Loucy (cell line): ENCODE results near the gene MUC3A.

Experiments
- CTCF ChIP-seq: fragments of 200-600 bp; sonication (generic); conservative IDR thresholded peaks from 2 replicates; pipeline ENCODE4 v1.5.1; 2014; ENCODE audit warnings: mild to moderate bottlenecking, antibody characterized with exemption, low read length
- EZH2phosphoT487 ChIP-seq: fragments of 200-600 bp; IDR thresholded peaks from 2 replicates; pipeline ENCODE4 v1.6.1; 2018; ENCODE audit warnings: antibody characterized with exemption, mild to moderate bottlenecking, moderate library complexity, borderline replicate concordance

GRCh38 chr7:100921039-100921438, 28.3 kb upstream of the MUC3A start:
- TF ChIP-seq CTCF = no peak
- no peak for TF ChIP-seq EZH2phosphoT487
